SU-DHL-6 (cell line): ENCODE measurements around the gene KLHL36.

ENCODE experiments used
- H2AFZ ChIP-seq: fragments of 200-600 bp; sonication (generic); 2 replicates; pipeline ENCODE4 v1.6.1; 2014; ENCODE audit warnings: low read depth, mild to moderate bottlenecking, moderate library complexity, mixed read lengths, antibody characterized with exemption, low read length; ENCODE audit not compliant: severe bottlenecking
- H3F3A ChIP-seq: fragments of 200-600 bp; shearing (Covaris generic); 2 replicates; pipeline ENCODE4 v1.6.0; 2016; ENCODE audit warnings: antibody characterized with exemption, mild to moderate bottlenecking; ENCODE audit not compliant: insufficient read depth
- H3K27ac ChIP-seq: fragments of 200-600 bp; sonication (generic); 2 replicates; pipeline ENCODE4 v1.5.1; 2016; ENCODE audit warnings: low read depth, mild to moderate bottlenecking, low read length, moderate library complexity, mixed read lengths
- H3K27me3 ChIP-seq: fragments of 200-600 bp; sonication (generic), shearing (Covaris generic); 2 replicates; pipeline ENCODE4 v1.6.0; 2014; ENCODE audit warnings: mild to moderate bottlenecking, low read length
- H3K36me3 ChIP-seq: fragments of 200-600 bp; sonication (generic); 2 replicates; pipeline ENCODE4 v1.6.1; 2014; ENCODE audit warnings: mild to moderate bottlenecking, low read length, mixed read lengths
- H3K4me2 ChIP-seq: fragments of 300-600, 200-600 bp; shearing (Covaris generic), sonication (generic); 2 replicates; pipeline ENCODE4 v1.6.0; 2014; ENCODE audit warnings: low read length, low read depth, mild to moderate bottlenecking; ENCODE audit not compliant: poor library complexity, severe bottlenecking
- H3K4me3 ChIP-seq: fragments of 200-600 bp; sonication (generic); 2 replicates; pipeline ENCODE4 v1.5.1; 2014; ENCODE audit warnings: antibody characterized with exemption, low read length, mild to moderate bottlenecking, mixed read lengths; ENCODE audit not compliant: insufficient read depth, poor library complexity, severe bottlenecking
- H3K79me2 ChIP-seq: fragments of 200-600 bp; sonication (generic); 2 replicates; pipeline ENCODE4 v1.6.1; 2014; ENCODE audit warnings: mild to moderate bottlenecking, low read length, moderate library complexity; ENCODE audit not compliant: insufficient read depth
- H3K9ac ChIP-seq: fragments of 200-600 bp; sonication (generic); 2 replicates; pipeline ENCODE4 v1.7.0; 2014; ENCODE audit warnings: mild to moderate bottlenecking, low read length
- H3K9me2 ChIP-seq: fragments of 200-600 bp; sonication (generic); replicated peaks from 2 replicates; pipeline ENCODE4 v1.6.1; 2014; ENCODE audit warnings: low read length; ENCODE audit not compliant: insufficient read depth
- H3K9me3 ChIP-seq: fragments of 200-600 bp; sonication (generic); 2 replicates; pipeline ENCODE4 v1.6.1; 2014; ENCODE audit warnings: low read length, mixed read lengths; ENCODE audit not compliant: insufficient read depth
- H4K20me1 ChIP-seq: fragments of 200-600 bp; sonication (generic); 2 replicates; pipeline ENCODE4 v1.6.1; 2014; ENCODE audit warnings: low read depth, mild to moderate bottlenecking, antibody characterized with exemption, low read length, moderate library complexity, mixed read lengths
- EZH2phosphoT487 ChIP-seq: fragments of 200-600 bp; sonication (generic), shearing (Covaris generic); conservative IDR thresholded peaks from 2 replicates; pipeline ENCODE4 v1.6.1; 2018; ENCODE audit warnings: mild to moderate bottlenecking, antibody characterized with exemption, low read length, moderate library complexity, mixed read lengths
- TF ChIP-seq, protein P1 (sequence below): fragments of 200-600 bp; sonication (generic); IDR thresholded peaks from one replicate; pipeline ENCODE4 v1.5.1; 2017; ENCODE audit warnings: antibody characterized with exemption, mild to moderate bottlenecking, low read length, moderate library complexity; ENCODE audit not compliant: insufficient read depth, poor library complexity, severe bottlenecking

Gene KLHL36

DNA sequence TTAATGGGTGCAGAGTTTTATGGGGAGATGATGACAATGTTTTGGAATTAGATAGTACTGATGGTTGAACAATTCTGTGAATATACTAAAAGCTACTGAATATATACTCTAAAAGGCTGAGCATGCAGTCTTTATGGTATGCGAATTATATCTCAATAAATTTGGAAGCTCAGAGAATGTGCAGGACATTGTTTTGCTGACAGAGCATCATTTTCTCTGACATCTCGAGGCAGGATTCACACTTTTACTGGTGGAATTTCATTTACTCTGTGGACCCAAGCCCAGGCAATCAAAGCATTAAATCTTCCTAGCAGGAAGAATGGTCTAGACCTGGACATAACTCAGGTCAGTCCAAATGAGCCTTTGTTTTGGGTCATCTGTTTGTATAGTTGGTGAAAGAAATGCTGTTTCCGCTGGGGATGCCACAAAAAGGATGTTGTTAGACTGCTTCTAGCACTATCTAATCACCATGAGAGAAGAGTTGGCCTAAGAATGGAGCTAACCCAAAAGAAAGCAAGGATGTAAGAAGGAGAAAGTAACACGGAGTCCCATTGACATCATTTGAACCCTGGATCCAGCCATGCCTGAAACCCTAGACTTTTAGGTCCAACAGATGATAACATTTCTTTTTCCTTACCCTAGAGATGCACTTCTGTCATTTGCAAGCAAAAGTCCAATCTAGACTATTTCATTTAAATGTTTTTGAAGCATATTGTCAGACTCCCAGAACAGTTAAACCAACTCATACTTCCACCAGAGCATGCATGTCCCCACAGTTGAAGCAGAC, 32.7 kb downstream of the KLHL36 start:
- Histone ChIP-seq H3K4me3 (no peak overlapping the region), H3F3A (no peaks in the 10 kb centered on the region), H3K27me3 (no peaks in the 10 kb centered on the region), H4K20me1 (no peaks in the 10 kb centered on the region), H2AFZ (no peak overlapping the region), H3K36me3 (no peaks in the 10 kb centered on the region), H3K9me3 (no peaks in the 10 kb centered on the region), H3K79me2 (no peaks in the 10 kb centered on the region), H3K9me2 (no peaks in the 10 kb centered on the region), H3K4me2 (no peak overlapping the region), H3K27ac (no peak overlapping the region), H3K9ac (no peak overlapping the region)
- no peak for TF ChIP-seq EZH2phosphoT487
- TF ChIP-seq, protein P1, sequence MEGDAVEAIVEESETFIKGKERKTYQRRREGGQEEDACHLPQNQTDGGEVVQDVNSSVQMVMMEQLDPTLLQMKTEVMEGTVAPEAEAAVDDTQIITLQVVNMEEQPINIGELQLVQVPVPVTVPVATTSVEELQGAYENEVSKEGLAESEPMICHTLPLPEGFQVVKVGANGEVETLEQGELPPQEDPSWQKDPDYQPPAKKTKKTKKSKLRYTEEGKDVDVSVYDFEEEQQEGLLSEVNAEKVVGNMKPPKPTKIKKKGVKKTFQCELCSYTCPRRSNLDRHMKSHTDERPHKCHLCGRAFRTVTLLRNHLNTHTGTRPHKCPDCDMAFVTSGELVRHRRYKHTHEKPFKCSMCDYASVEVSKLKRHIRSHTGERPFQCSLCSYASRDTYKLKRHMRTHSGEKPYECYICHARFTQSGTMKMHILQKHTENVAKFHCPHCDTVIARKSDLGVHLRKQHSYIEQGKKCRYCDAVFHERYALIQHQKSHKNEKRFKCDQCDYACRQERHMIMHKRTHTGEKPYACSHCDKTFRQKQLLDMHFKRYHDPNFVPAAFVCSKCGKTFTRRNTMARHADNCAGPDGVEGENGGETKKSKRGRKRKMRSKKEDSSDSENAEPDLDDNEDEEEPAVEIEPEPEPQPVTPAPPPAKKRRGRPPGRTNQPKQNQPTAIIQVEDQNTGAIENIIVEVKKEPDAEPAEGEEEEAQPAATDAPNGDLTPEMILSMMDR = no peak

DNA sequence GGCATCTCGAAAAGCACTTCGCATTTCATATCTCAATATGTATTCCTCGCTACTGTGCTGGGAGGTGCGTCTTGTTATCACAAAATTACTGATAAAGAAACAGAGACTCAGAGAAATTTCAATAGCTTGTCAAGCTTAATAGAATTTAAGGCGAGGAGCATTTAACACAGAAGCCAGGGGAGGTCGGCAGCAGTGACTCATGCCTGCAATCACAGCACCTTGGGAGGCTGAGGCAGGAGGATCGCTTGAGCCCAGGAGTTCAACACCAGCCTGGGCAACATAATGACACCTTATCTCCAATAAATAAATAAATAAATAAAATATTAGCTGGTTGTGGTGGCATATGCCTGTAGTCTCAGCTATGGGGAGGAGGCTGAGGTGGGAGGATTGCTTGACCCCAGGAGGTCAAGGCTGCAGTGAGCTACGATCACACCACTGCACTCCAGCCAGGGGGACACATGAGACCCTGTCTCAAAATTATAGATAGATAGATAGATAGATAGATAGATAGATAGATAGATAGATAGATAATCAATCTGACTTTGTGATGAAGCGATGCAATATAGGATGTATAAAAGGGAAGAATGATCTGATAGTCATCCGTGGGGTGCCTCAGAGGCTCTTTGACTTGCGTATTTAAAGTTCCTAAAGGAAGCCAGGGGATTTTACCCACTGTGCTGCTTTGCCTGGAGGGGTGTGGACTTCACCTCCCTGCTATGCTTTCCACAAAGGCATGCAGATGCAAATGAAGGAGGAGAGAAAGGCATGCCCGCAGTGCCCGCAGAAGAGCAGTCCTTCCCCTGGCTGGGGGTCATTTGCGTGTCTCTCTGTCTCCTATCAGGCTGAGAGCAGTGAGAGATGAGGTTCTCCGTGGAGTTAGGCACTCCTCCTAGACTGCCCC, 35.6 kb downstream of the KLHL36 start:
- Histone ChIP-seq H3K4me2 (no peak overlapping the region), H3K27ac (no peak overlapping the region)

DNA sequence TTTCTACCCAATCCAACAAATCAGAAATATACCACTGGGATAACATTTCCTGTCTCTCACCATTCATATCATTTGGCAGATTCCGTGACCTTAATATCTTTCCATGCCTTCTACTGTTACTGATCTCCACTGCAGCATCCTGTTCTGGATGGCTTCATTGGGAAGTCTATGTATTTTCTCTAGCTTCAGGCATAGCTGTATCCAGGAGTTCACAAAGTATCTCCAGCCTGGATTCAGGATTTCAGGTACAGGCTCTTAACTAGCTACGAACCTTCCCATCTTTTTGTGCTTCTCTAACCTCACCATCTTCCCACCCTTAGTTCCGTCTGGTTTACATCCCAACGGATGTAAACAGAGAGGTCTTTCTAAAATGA, 36.3 kb downstream of the KLHL36 start:
- H3K4me3 ChIP-seq = no peak overlapping the region
- no peak for TF ChIP-seq EZH2phosphoT487
- TF ChIP-seq, protein P1 = no peak
- H3K27me3 ChIP-seq = no peaks in the 10 kb centered on the region
- no peaks in the 10 kb centered on the region for H3K9me2 ChIP-seq
- no peak overlapping the region for H2AFZ ChIP-seq
- H3K79me2 ChIP-seq = no peaks in the 10 kb centered on the region
- H4K20me1 ChIP-seq = no peaks in the 10 kb centered on the region
- H3K27ac ChIP-seq = no peak overlapping the region
- no peaks in the 10 kb centered on the region for H3K36me3 ChIP-seq
- no peak overlapping the region for H3K4me2 ChIP-seq
- no peaks in the 10 kb centered on the region for H3F3A ChIP-seq
- no peaks in the 10 kb centered on the region for H3K9me3 ChIP-seq
- H3K9ac ChIP-seq = no peak overlapping the region

More for the DNA sequence above, 35.6 kb downstream of the KLHL36 start:
- H3K27me3 ChIP-seq = no peaks in the 10 kb centered on the region
- H3K9ac ChIP-seq = no peak overlapping the region
- no peak overlapping the region for H2AFZ ChIP-seq
- no peaks in the 10 kb centered on the region for H3K9me2 ChIP-seq
- H3K9me3 ChIP-seq = no peaks in the 10 kb centered on the region
- H3K79me2 ChIP-seq = no peaks in the 10 kb centered on the region
- H3K36me3 ChIP-seq = no peaks in the 10 kb centered on the region
- H4K20me1 ChIP-seq = no peaks in the 10 kb centered on the region
- no peak overlapping the region for H3K4me3 ChIP-seq
- TF ChIP-seq, protein P1 = no peak
- TF ChIP-seq EZH2phosphoT487 = no peak
- H3F3A ChIP-seq = no peaks in the 10 kb centered on the region
